BE2C (cell line): Measurements from ENCODE around the gene PRICKLE2.

Experiments
- DNase-seq: peaks from one replicate; pipeline ENCODE4 v3.0.0-alpha.2; 2020
- H3K27me3 ChIP-seq: fragments of 250-450 bp; sonication (Bioruptor Pico); 2 replicates; pipeline ENCODE4 v1.5.1; 2020; ENCODE audit warnings: mild to moderate bottlenecking
- H3K36me3 ChIP-seq: fragments of 250-450 bp; sonication (Bioruptor Pico); 2 replicates; pipeline ENCODE4 v1.5.1; 2020; ENCODE audit warnings: mild to moderate bottlenecking
- H3K4me1 ChIP-seq: fragments of 250-450 bp; sonication (Bioruptor Pico); 2 replicates; pipeline ENCODE4 v1.5.1; 2020
- H3K4me3 ChIP-seq: 2 replicates; pipeline ENCODE4 v1.5.1; 2011; ENCODE audit warnings: low read depth, low read length
- H3K9me3 ChIP-seq: fragments of 250-450 bp; sonication (Bioruptor Pico); 2 replicates; pipeline ENCODE4 v1.5.1; 2020
- CTCF ChIP-seq: IDR thresholded peaks from 2 replicates; pipeline ENCODE4 v1.5.1; 2012; ENCODE audit warnings: mild to moderate bottlenecking, low read depth, low read length

PRICKLE2 gene

GRCh38 chr3:64138656-64139375 lies 86.5 kb downstream of the PRICKLE2 start:
- H3K4me1 ChIP-seq = peaks cover 18% of the 10 kb centered on the region
- no peaks in the 10 kb centered on the region for H3K36me3 ChIP-seq
- no peak for DNase-seq
- H3K4me3 ChIP-seq = no peak overlapping the region
- no peak for TF ChIP-seq CTCF
- H3K27me3 ChIP-seq = no peaks in the 10 kb centered on the region
- no peaks in the 10 kb centered on the region for H3K9me3 ChIP-seq

- Histone ChIP-seq H3K27me3 (no peaks in the 10 kb centered on the region), H3K36me3 (no peaks in the 10 kb centered on the region), H3K9me3 (no peaks in the 10 kb centered on the region), H3K4me3 (no peak overlapping the region), H3K4me1 (peaks cover 18% of the 10 kb centered on the region)
- TF ChIP-seq CTCF = no peak
- no peak for DNase-seq
These were observed 87.2 kb downstream of the PRICKLE2 start for GRCh38 chr3:64138046-64138445.

- TF ChIP-seq CTCF = no peak
- H3K27me3 ChIP-seq = no peaks in the 10 kb centered on the region
- H3K9me3 ChIP-seq = no peaks in the 10 kb centered on the region
- H3K36me3 ChIP-seq = no peaks in the 10 kb centered on the region
- H3K4me1 ChIP-seq = peaks cover 32% of the 10 kb centered on the region
- DNase-seq = no peak
- H3K4me3 ChIP-seq = no peak overlapping the region
These were observed 90.4 kb downstream of the PRICKLE2 start for GRCh38 chr3:64134882-64135281.

GRCh38 chr3:64133987-64134386 lies 91.3 kb downstream of the PRICKLE2 start:
- TF ChIP-seq CTCF = no peak
- H3K9me3 ChIP-seq = no peaks in the 10 kb centered on the region

GRCh38 chr3:64133272-64133671 lies 92.0 kb downstream of the PRICKLE2 start:
- H3K4me3 ChIP-seq = no peak overlapping the region
- H3K9me3 ChIP-seq = no peaks in the 10 kb centered on the region
- H3K36me3 ChIP-seq = no peaks in the 10 kb centered on the region
- peak; percentile 75 for DNase-seq
- H3K27me3 ChIP-seq = no peaks in the 10 kb centered on the region
- no peak for TF ChIP-seq CTCF
- H3K4me1 ChIP-seq = peaks cover 40% of the 10 kb centered on the region

More at GRCh38 chr3:64133987-64134386, 91.3 kb downstream of the PRICKLE2 start:
- H3K4me3 ChIP-seq = no peak overlapping the region
- no peak for DNase-seq
- no peaks in the 10 kb centered on the region for H3K36me3 ChIP-seq
- no peaks in the 10 kb centered on the region for H3K27me3 ChIP-seq
- H3K4me1 ChIP-seq = peaks cover 40% of the 10 kb centered on the region

GRCh38 chr3:64131725-64132469 lies 93.4 kb downstream of the PRICKLE2 start:
- Histone ChIP-seq H3K36me3 (no peaks in the 10 kb centered on the region), H3K4me1 (peaks cover 40% of the 10 kb centered on the region), H3K27me3 (no peaks in the 10 kb centered on the region), H3K4me3 (no peak overlapping the region), H3K9me3 (no peaks in the 10 kb centered on the region)
- TF ChIP-seq CTCF = no peak
- no peak for DNase-seq
